AG09309 (cell line): ENCODE data around the gene SHMT2.

Experiments used
- DNase-seq: peaks from one replicate; pipeline ENCODE4 v3.0.0-alpha.2; 2010; ENCODE audit warnings: low read depth
- H3K4me3 ChIP-seq: 2 replicates; pipeline ENCODE4 v1.5.1; 2011; ENCODE audit warnings: mild to moderate bottlenecking, low read depth, low read length, moderate library complexity; ENCODE audit not compliant: control insufficient read depth
- TF ChIP-seq, protein P1 (sequence below): IDR thresholded peaks from 2 replicates; pipeline ENCODE4 v1.5.1; 2011; ENCODE audit warnings: mild to moderate bottlenecking, low read depth, low read length, inconsistent platforms; ENCODE audit not compliant: insufficient read depth, control insufficient read depth; ENCODE audit errors: missing control alignments

SHMT2 gene

DNA sequence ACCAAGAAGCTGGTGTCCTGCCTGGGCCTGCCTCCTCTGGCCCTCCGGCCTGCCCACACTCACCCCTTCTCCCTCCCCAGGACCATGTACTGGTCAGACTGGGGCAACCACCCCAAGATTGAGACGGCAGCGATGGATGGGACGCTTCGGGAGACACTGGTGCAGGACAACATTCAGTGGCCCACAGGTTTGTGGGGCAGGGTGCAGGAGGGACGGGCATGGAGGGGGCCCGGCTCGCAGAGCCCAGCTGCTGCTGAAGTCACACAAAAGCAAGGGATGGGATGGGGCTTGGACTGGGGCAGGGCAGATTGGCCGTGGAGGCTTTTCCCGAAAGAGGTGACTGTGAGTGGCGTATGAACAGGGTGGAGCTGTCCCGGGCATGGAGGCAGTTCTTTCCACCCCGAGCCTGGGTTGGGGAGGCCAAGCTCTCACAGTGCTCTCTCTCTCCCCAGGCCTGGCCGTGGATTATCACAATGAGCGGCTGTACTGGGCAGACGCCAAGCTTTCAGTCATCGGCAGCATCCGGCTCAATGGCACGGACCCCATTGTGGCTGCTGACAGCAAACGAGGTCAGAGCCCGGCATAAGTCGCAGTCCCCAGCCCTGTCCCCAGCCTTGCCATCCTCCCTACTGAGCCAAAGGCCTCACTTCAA, 20.8 kb upstream of the SHMT2 start:
- no peak for DNase-seq
- TF ChIP-seq, protein P1, sequence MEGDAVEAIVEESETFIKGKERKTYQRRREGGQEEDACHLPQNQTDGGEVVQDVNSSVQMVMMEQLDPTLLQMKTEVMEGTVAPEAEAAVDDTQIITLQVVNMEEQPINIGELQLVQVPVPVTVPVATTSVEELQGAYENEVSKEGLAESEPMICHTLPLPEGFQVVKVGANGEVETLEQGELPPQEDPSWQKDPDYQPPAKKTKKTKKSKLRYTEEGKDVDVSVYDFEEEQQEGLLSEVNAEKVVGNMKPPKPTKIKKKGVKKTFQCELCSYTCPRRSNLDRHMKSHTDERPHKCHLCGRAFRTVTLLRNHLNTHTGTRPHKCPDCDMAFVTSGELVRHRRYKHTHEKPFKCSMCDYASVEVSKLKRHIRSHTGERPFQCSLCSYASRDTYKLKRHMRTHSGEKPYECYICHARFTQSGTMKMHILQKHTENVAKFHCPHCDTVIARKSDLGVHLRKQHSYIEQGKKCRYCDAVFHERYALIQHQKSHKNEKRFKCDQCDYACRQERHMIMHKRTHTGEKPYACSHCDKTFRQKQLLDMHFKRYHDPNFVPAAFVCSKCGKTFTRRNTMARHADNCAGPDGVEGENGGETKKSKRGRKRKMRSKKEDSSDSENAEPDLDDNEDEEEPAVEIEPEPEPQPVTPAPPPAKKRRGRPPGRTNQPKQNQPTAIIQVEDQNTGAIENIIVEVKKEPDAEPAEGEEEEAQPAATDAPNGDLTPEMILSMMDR, result no peak
- H3K4me3 ChIP-seq, result no peak overlapping the region

DNA sequence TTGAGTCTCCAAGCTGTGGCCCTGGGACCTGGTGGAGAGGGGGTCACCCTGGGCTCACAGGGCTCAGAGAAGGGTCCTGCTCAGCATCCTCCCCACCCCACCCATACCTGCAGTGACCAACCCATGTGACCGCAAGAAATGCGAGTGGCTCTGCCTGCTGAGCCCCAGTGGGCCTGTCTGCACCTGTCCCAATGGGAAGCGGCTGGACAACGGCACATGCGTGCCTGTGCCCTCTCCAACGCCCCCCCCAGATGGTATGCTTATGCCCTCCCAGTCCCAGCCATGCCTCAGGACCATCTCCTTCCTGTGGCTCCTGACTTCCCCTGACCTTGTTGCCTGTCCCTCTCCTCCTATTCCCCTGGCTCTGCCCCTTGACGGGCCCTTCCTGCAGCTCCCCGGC, 19.6 kb upstream of the SHMT2 start:
- no peak overlapping the region for H3K4me3 ChIP-seq
- no peak for DNase-seq
- TF ChIP-seq, protein P1, result no peak

DNA sequence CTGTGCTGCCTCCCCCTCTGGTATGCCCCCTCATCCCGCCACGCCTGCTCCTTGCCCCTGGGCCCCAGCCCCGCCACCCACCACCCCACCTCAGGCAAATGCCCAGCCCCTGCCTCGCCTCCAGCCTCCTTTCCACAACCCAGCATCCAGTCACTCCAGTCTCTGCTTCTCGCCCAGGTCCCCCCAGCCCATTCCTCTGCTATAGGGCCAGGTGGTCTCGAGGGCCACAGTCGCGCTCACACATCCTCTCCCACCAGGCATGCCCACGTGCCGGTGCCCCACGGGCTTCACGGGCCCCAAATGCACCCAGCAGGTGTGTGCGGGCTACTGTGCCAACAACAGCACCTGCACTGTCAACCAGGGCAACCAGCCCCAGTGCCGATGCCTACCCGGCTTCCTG, 19.1 kb upstream of the SHMT2 start:
- H3K4me3 ChIP-seq, result no peak overlapping the region
- DNase-seq, result no peak
- TF ChIP-seq, protein P1, result no peak

DNA sequence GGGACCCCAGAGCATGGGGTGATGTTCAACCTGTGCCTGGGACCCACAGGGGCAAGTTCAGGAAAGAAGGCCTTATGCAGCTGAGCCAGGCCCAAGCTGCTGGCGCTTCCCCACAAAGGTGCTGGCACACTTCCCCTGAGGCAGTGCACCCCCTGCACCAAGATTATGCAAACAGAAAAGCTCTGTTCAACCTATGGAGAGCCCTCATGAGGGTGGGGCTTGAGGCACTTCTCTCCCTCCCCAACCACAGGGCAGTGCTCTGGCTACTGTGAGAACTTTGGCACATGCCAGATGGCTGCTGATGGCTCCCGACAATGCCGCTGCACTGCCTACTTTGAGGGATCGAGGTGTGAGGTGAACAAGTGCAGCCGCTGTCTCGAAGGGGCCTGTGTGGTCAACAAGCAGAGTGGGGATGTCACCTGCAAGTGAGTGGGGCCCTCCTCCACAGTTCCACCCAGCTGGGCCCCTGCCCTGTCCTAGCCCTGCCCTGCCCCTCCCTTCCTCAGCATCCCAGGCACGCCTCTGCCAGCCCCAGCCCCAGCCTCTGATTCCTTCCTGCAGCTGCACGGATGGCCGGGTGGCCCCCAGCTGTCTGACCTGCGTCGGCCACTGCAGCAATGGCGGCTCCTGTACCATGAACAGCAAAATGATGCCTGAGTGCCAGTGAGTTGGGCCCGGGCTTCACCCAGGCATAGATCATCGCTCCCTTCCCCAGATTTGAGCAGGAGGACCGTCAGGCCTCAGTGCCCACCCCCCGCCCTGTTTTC, 18.4 kb upstream of the SHMT2 start:
- no peak overlapping the region for H3K4me3 ChIP-seq
- DNase-seq, result no peak
- TF ChIP-seq, protein P1, result no peak

DNA sequence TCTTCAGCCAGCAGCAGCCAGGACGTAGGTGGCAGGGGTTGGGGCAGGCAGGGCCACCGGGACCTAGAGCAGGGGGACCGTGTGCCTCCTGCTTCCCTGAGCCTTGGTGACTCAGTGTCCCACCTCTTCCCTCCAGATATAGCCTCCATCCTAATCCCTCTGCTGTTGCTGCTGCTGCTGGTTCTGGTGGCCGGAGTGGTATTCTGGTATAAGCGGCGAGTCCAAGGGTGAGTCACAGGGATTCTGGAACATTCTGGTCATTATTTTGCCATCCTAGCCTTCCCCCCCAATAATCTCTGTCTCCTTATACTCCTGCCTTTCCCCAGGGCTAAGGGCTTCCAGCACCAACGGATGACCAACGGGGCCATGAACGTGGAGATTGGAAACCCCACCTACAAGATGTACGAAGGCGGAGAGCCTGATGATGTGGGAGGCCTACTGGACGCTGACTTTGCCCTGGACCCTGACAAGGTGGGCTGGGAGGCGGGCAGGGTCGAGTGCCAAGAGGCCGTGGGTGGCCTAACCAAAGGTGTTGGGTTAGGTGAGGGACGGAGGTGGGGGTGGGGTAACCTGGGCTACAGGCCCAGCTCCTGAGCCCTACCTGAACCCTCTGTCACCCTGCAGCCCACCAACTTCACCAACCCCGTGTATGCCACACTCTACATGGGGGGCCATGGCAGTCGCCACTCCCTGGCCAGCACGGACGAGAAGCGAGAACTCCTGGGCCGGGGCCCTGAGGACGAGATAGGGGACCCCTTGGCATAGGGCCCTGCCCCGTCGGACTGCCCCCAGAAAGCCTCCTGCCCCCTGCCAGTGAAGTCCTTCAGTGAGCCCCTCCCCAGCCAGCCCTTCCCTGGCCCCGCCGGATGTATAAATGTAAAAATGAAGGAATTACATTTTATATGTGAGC, 17.5 kb upstream of the SHMT2 start:
- TF ChIP-seq, protein P1, result peak; percentile 18
- H3K4me3 ChIP-seq, result no peak overlapping the region
- DNase-seq, result no peak

DNA sequence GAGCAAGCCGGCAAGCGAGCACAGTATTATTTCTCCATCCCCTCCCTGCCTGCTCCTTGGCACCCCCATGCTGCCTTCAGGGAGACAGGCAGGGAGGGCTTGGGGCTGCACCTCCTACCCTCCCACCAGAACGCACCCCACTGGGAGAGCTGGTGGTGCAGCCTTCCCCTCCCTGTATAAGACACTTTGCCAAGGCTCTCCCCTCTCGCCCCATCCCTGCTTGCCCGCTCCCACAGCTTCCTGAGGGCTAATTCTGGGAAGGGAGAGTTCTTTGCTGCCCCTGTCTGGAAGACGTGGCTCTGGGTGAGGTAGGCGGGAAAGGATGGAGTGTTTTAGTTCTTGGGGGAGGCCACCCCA, 16.8 kb upstream of the SHMT2 start:
- TF ChIP-seq, protein P1, result no peak
- H3K4me3 ChIP-seq, result no peak overlapping the region
- DNase-seq, result no peak
